K562 (cell line): Measurements from ENCODE around the gene ITGA2B. TPM values are rescaled to one million over a fixed set of nuclear protein-coding genes. Genes with fewer than 3 reads are reported as not detected.

Source experiments
- ATAC-seq: fragments of 200-7000 bp; cut with Tn5 transposase; 3 replicates; pipeline ENCODE4 v1.9.1; 2020; ENCODE audit warnings: moderate library complexity
- BruUV-seq: library from RNA; stranded (reverse); fragments of 400-500 nt; replicated peaks from 2 replicates; lab custom pipeline; 2021; lab: Mats Ljungman, UMichigan
- CTCF ChIA-PET: fragments of 300-600 bp; formaldehyde crosslinking; extraction: SDS; loops from one replicate; lab custom pipeline; 2021; ENCODE audit warnings: low intra/inter-chr PET ratio; lab: Yijun Ruan, JAX
- POLR2A ChIA-PET: fragments of 300-600, 350-650 bp; sonication (Branson Sonifier 250); formaldehyde crosslinking; extraction: SDS; loops from one replicate; lab custom pipeline; 2021; ENCODE audit warnings: antibody characterized with exemption, inconsistent platforms; lab: Yijun Ruan, JAX
- DNase-seq, 4 experiments: peaks; one replicate each; pipeline versions ENCODE4 v3.0.0 to v3.0.0-alpha.2; 2011 to 2018; ENCODE audit warnings: low spot score in 3 of 4, mixed read lengths in 3 of 4; ENCODE audit errors: extremely low read depth in 1 of 4
- FAIRE-seq: peaks from 2 replicates; lab custom pipeline; 2011; peaks lifted over from hg19 to GRCh38; lab: Jason Lieb, UNC
- H2AFZ ChIP-seq: 2 replicates; pipeline ENCODE4 v1.6.0; 2011; ENCODE audit warnings: low read depth, low read length, control low read depth, inconsistent platforms
- H3K27ac ChIP-seq: fragments of 200-600 bp; 3 replicates; pipeline ENCODE4 v1.8.0; 2011; ENCODE audit warnings: low read depth, mild to moderate bottlenecking, control low read depth, inconsistent platforms, low read length, moderate library complexity, mixed read lengths; ENCODE audit errors: extremely low read depth
- H3K27me3 ChIP-seq, 2 experiments: fragments of 300-600 bp in 1 of 2; 2 replicates in 1 of 2; 3 replicates in 1 of 2; pipeline versions ENCODE4 v1.6.0 to v1.8.0; 2011; ENCODE audit warnings: inconsistent platforms in 2 of 2, low read length in 2 of 2, mild to moderate bottlenecking in 1 of 2, mixed read lengths in 1 of 2, moderate library complexity in 1 of 2; ENCODE audit not compliant: control insufficient read depth in 2 of 2, insufficient read depth in 2 of 2
- H3K36me3 ChIP-seq: fragments of 300-600 bp; 3 replicates; pipeline ENCODE4 v1.8.0; 2011; ENCODE audit warnings: mild to moderate bottlenecking, low read length, inconsistent platforms; ENCODE audit not compliant: control insufficient read depth, insufficient read depth
- H3K4me1 ChIP-seq, 2 experiments: fragments of 200-600 bp in 1 of 2; replicated peaks in 1 of 2; 2 replicates in 1 of 2; 3 replicates in 1 of 2; pipeline versions ENCODE4 v1.5.1 to v1.8.0; 2011; ENCODE audit warnings: inconsistent platforms in 2 of 2, low read length in 2 of 2, mild to moderate bottlenecking in 1 of 2, mixed read lengths in 1 of 2, moderate library complexity in 1 of 2; ENCODE audit not compliant: control insufficient read depth in 2 of 2, insufficient read depth in 2 of 2
- H3K4me2 ChIP-seq: 2 replicates; pipeline ENCODE4 v1.6.1; 2011; ENCODE audit warnings: low read length, control low read depth, inconsistent platforms, mixed read lengths; ENCODE audit not compliant: insufficient read depth
- H3K4me3 ChIP-seq: fragments of 200-600 bp; sonication (generic), shearing (Covaris generic); 2 replicates; pipeline ENCODE4 v1.5.1; 2016; ENCODE audit warnings: control low read depth, inconsistent platforms
- H3K79me2 ChIP-seq: fragments of 200-600 bp; 3 replicates; pipeline ENCODE4 v1.8.0; 2011; ENCODE audit warnings: low read length, inconsistent platforms; ENCODE audit not compliant: control insufficient read depth, insufficient read depth
- H3K9ac ChIP-seq, 2 experiments: 2 replicates each; pipeline versions ENCODE4 v1.6.0 to v1.6.1; 2011; ENCODE audit warnings: low read depth in 2 of 2, low read length in 2 of 2, control low read depth in 1 of 2, inconsistent platforms in 1 of 2, mild to moderate bottlenecking in 1 of 2, mixed read lengths in 1 of 2; ENCODE audit not compliant: insufficient read depth in 1 of 2
- H3K9me1 ChIP-seq: one replicate; pipeline ENCODE4 v1.6.0; 2011; ENCODE audit warnings: inconsistent platforms, mild to moderate bottlenecking, low read length, moderate library complexity; ENCODE audit not compliant: control insufficient read depth, insufficient read depth
- H3K9me3 ChIP-seq: replicated peaks from 2 replicates; pipeline ENCODE4 v1.5.1; 2011; ENCODE audit warnings: low read depth, low read length, inconsistent platforms; ENCODE audit not compliant: control insufficient read depth, insufficient read depth
- H4K20me1 ChIP-seq: replicated peaks from 2 replicates; pipeline ENCODE4 v1.6.1; 2011; ENCODE audit warnings: low read length, inconsistent platforms, mixed read lengths; ENCODE audit not compliant: control insufficient read depth, insufficient read depth
- MAFF ChIP-seq: IDR thresholded peaks from 2 replicates; pipeline ENCODE4 v1.6.1; 2012; ENCODE audit warnings: low read length, improper control_type of control experiment
- SMC3 ChIP-seq: conservative IDR thresholded peaks from 2 replicates; pipeline ENCODE4 v1.6.1; 2011; ENCODE audit warnings: low read depth, low read length, improper control_type of control experiment; ENCODE audit not compliant: insufficient read depth
- STAT5A ChIP-seq: IDR thresholded peaks from 2 replicates; pipeline ENCODE4 v1.6.1; 2012; ENCODE audit warnings: low read length, inconsistent platforms, borderline replicate concordance
- TAF15 ChIP-seq: fragments of 200-400 bp; formaldehyde crosslinking; IDR thresholded peaks from 2 replicates; pipeline ENCODE4 v1.6.1; 2017; ENCODE audit warnings: mild to moderate bottlenecking, low read depth, low read length, moderate library complexity
- WGBS: fragments of 100-300 bp; shearing (Covaris generic); methylation state at CpG from one replicate; pipeline ENCODE4 v1.1.6; 2016; ENCODE audit warnings: low coverage, mixed read lengths; ENCODE audit not compliant: insufficient coverage; ENCODE audit errors: missing lambda C conversion rate; 5-methylcytosine and 5-hydroxymethylcytosine counted together
- in situ Hi-C: fragments of 300-500 bp; cut with MboI; formaldehyde crosslinking; loops from 4 replicates; pipeline ENCODE4 v1.15.0; 2018; ENCODE audit warnings: inconsistent platforms, mixed read lengths
- intact Hi-C: fragments of 100-400 bp; cut with micrococcal nuclease; formaldehyde crosslinking; loops from 2 replicates; pipeline ENCODE4 v1.14.2; 2022
- polyA plus RNA-seq, 8 experiments: library from polyadenylated mRNA; depleted of rRNA in 4 of 8; stranded (reverse) in 5 of 8; unstranded in 3 of 8; fragments of >200 nt; fragmentation: Nextera tagmentation in 2 of 8; fragmentation: Illumina TruSeq in 1 of 8; extraction: Ambion mirVana in 2 of 8; extraction: Trizol in 1 of 8; gene quantifications; 2 replicates each; pipeline versions ENCODE4 v1.2.1 to v1.2.3, GENCODE V29; 2011 to 2014; ENCODE audit warnings: inconsistent platforms in 1 of 8, missing spikeins in 1 of 8
- total RNA-seq, 7 experiments: library from RNA; depleted of rRNA in 6 of 7; stranded (reverse); fragments of >200 nt in 6 of 7; fragmentation: Illumina TruSeq in 2 of 7; extraction: Trizol in 2 of 7; gene quantifications; 2 replicates each; pipeline versions ENCODE4 v1.2.1 to v1.2.3, GENCODE V29; 2011 to 2021; ENCODE audit warnings: low replicate concordance in 1 of 7
- TF ChIP-seq, protein P1 (sequence below): sonication (generic); formaldehyde crosslinking; IDR thresholded peaks from 2 replicates; pipeline ENCODE4 v1.9.0; 2022; ENCODE audit warnings: mild to moderate bottlenecking, missing genetic modification reagents

Gene ITGA2B
- total and polyA plus RNA-seq, 9 of the 15 experiments (the other 6 are each of a cell fraction or from before 2014, with no cell fraction given), result 1.1 to 26.4 (median 5.6) TPM

DNA sequence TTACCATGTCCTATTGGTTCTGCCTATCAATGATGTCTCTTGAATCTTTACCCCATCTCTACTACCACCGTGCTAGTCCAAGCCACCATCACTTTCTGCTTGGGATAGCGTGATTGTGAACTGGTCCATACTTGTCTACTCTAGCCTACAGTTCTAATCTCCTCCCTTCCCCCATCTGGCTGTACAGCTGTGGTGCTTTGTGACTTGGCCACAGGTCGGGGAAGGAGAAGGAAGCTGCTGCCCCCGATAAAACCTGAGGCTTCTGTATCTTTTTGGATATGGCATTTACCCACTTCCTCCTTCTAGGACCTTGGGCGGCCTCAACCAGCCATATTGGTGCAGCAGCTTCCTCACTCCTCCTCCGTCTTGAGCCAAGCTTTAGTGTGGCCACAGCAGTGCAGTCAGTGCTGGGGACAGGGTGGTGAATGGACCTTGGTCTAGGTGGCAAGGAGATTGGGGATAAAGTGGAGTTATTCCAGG lies 314 bp upstream of the ITGA2B start (continued):
- 0 out of 2 replicates have a peak, but pooled peaks have one; percentile 3 for TF ChIP-seq MAFF
- TF ChIP-seq SMC3, result no peak
- peak; percentile 81 for TF ChIP-seq STAT5A

DNA sequence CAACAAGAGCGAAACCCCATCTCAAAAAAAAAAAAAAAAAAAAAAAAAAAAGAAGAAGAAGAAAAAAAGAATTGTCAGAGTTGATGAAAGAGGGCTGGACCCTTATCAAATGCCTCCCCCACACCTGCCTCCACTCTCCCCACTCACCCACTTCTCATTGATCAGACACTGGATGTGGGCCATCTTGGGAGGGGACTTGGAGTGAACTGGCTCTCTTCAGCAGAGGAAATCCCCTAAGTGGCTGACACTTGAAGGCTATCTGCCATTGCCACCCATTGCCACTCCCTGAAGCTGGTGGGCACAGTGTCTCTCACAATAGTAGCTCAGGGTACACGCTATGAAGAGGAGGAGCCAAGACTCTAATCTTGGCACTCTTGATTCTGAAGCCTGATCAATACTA lies 1.6 kb downstream of the ITGA2B start:
- TF ChIP-seq, protein P1, sequence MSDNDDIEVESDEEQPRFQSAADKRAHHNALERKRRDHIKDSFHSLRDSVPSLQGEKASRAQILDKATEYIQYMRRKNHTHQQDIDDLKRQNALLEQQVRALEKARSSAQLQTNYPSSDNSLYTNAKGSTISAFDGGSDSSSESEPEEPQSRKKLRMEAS, result 0 out of 2 replicates have a peak, but pooled peaks have one; percentile 4
- no peak for TF ChIP-seq TAF15
- no peak overlapping the region; a peak in 1 of 4 replicates for H3K9ac ChIP-seq
- ATAC-seq, result no peak
- no peaks in the 10 kb centered on the region; a peak in 1 of 5 replicates for H3K27me3 ChIP-seq
- no peaks in the 10 kb centered on the region for H3K36me3 ChIP-seq
- intact Hi-C loops, result loop anchor here (5.0 kb wide), 1 partner anchor 114 kb away; the partner anchor contains the start of gene GPATCH8
- no peaks in the 10 kb centered on the region for H3K9me3 ChIP-seq
- in situ Hi-C loops, result no loop called here
- no peak for DNase-seq
- peaks cover 45 to 48% of the 10 kb centered on the region in 2 experiments for H3K4me1 ChIP-seq
- no peak overlapping the region; the same call in 1 of the 2 replicates for H3K4me3 ChIP-seq
- H3K79me2 ChIP-seq, result peaks cover 7% of the 10 kb centered on the region; the same call in 2 of the 3 replicates
- WGBS, result 83% methylated on average over 1 of the region's 2 CpGs
- no peak for FAIRE-seq
- H3K27ac ChIP-seq, result no peak overlapping the region
- peak overlapping the region; percentile 44 for H3K4me2 ChIP-seq
- BruUV-seq, result TSS peak; percentile 41
- no peaks in the 10 kb centered on the region for H3K9me1 ChIP-seq
- ChIA-PET POLR2A (interaction anchor here (0.8 to 1.6 kb wide), 2 partner anchors 9 to 793 kb away, joined by 4 to 7 read pairs; no protein-coding TSS in a partner anchor), CTCF (interaction anchor here (0.6 kb wide), 1 partner anchor 290 kb away, joined by 3 read pairs; no protein-coding TSS in a partner anchor)
- H2AFZ ChIP-seq, result no peak overlapping the region
- H4K20me1 ChIP-seq, result no peaks in the 10 kb centered on the region
